ENCODE measurements around the gene DPP9. TPM values are rescaled to one million over a fixed set of nuclear protein-coding genes. Genes with fewer than 3 reads are reported as not detected.

The DPP9 gene
- total RNA-seq, 1 experiment from 2014 or later = 46.4 TPM

GRCh38 chr19:4664642-4665041 is 59.0 kb downstream of the DPP9 start:
- Mint-ChIP-seq H3K4me3 (no peak overlapping the region), H3K36me3 (ENCODE audit: insufficient read depth in 1 of 3, low read depth in 3 of 3) (peaks cover 12 to 31% (median 19%) of the 10 kb centered on the region in 3 experiments; a peak in 6 of 7 replicates), H3K27me3 (ENCODE audit: low read depth) (no peaks in the 10 kb centered on the region), H3K4me1 (peaks cover 5 to 8% of the 10 kb centered on the region in 2 experiments), H3K9me3 (no peaks in the 10 kb centered on the region), H3K27ac (no peak overlapping the region)
- Histone ChIP-seq H3K4me1 (ENCODE audit: insufficient read depth, low read length) (no peaks in the 10 kb centered on the region), H4K20me1 (ENCODE audit: control insufficient read depth, insufficient read depth, insufficient read length) (no peaks in the 10 kb centered on the region), H3K9me3 (ENCODE audit: control insufficient read depth, low read depth, low read length) (no peaks in the 10 kb centered on the region), H2AFZ (ENCODE audit: low read length) (no peak overlapping the region), H4K5ac (ENCODE audit: insufficient read length, low read depth, low read length) (no peak overlapping the region), H2AK5ac (ENCODE audit: insufficient read length, low read length) (no peak overlapping the region), H3K56ac (ENCODE audit: insufficient read length, low read depth, low read length) (no peak overlapping the region), H3K23ac (ENCODE audit: insufficient read length, low read depth, low read length) (no peak overlapping the region), H2BK12ac (ENCODE audit: insufficient read length, low read depth, low read length) (no peak overlapping the region), H3K23me2 (ENCODE audit: insufficient read length, low read depth, low read length, poor library complexity, severe bottlenecking) (peaks cover 2% of the 10 kb centered on the region), H3K14ac (ENCODE audit: insufficient read depth, low read length) (no peak overlapping the region), H3T11ph (ENCODE audit: low read length) (no peak overlapping the region), H2BK5ac (ENCODE audit: insufficient read length, low read length) (no peak overlapping the region), H3K79me1 (ENCODE audit: insufficient read depth, low read depth, low read length, poor library complexity, severe bottlenecking) (no peaks in the 10 kb centered on the region), H2BK20ac (ENCODE audit: low read depth, low read length, poor library complexity, severe bottlenecking) (no peak overlapping the region), H4K91ac (ENCODE audit: insufficient read length, low read depth, low read length) (no peak overlapping the region), H4K8ac (replicated peaks; ENCODE audit: insufficient read length, low read depth, low read length) (no peak overlapping the region), H3K4ac (ENCODE audit: low read depth, low read length) (no peak overlapping the region), H3K9ac (ENCODE audit: extremely low read depth, insufficient read length, low read length) (no peak overlapping the region), H3K79me2 (ENCODE audit: insufficient read depth, low read length) (no peaks in the 10 kb centered on the region), H3K27ac (ENCODE audit: insufficient read length, low read depth, low read length) (no peak overlapping the region), H3K27me3 (ENCODE audit: insufficient read depth, low read length) (no peaks in the 10 kb centered on the region), H3K18ac (ENCODE audit: insufficient read length, low read depth, low read length) (no peak overlapping the region), H3K4me2 (ENCODE audit: insufficient read depth, insufficient read length, low read length) (no peak overlapping the region), H2BK15ac (ENCODE audit: low read depth, low read length) (no peak overlapping the region), H2BK120ac (ENCODE audit: low read depth, low read length, poor library complexity, severe bottlenecking) (no peak overlapping the region)
- DNase-seq = no peak
- WGBS (ENCODE audit: extremely low coverage, insufficient read length, low lambda C conversion rate) = no CpG with 5 or more reads among the region's 12 CpGs
- TF ChIP-seq CTCF (conservative IDR thresholded peaks at IDR 0.05) = no peak
